ENCODE data around the gene DBF4B.

DBF4B gene

GRCh38 chr17:44779211-44780025, 71.0 kb downstream of the DBF4B start:
- peak; percentile 65 to 79 for DNase-seq

- DNase-seq = no peak
Measured at GRCh38 chr17:44780161-44780560, 71.7 kb downstream of the DBF4B start.

GRCh38 chr17:44780845-44781480, 72.5 kb downstream of the DBF4B start:
- no peak for DNase-seq

GRCh38 chr17:44781551-44782325, 73.3 kb downstream of the DBF4B start:
- DNase-seq = no peak

- DNase-seq = no peak
Measured at GRCh38 chr17:44782326-44782850, 73.9 kb downstream of the DBF4B start.

GRCh38 chr17:44785921-44786320, 77.5 kb downstream of the DBF4B start:
- no peak for DNase-seq

- no peak for DNase-seq
Measured at GRCh38 chr17:44786551-44787081, 78.2 kb downstream of the DBF4B start.

GRCh38 chr17:44787271-44787940, 78.9 kb downstream of the DBF4B start:
- DNase-seq = no peak

- no peak for DNase-seq
Measured at GRCh38 chr17:44788139-44788538, 79.7 kb downstream of the DBF4B start.

GRCh38 chr17:44792276-44792675, 83.8 kb downstream of the DBF4B start:
- no peak for DNase-seq

GRCh38 chr17:44793885-44794842, 85.7 kb downstream of the DBF4B start:
- no peak for DNase-seq

- peak; percentile 78 to 90 for DNase-seq
Measured at GRCh38 chr17:44794851-44795413, 86.5 kb downstream of the DBF4B start.

GRCh38 chr17:44795421-44795820, 87.0 kb downstream of the DBF4B start:
- DNase-seq = no peak

- DNase-seq = no peak
Measured at GRCh38 chr17:44795928-44796327, 87.5 kb downstream of the DBF4B start.

GRCh38 chr17:44796731-44797130, 88.3 kb downstream of the DBF4B start:
- no peak for DNase-seq

GRCh38 chr17:44797802-44798201, 89.3 kb downstream of the DBF4B start:
- no peak for DNase-seq

- DNase-seq = no peak
Measured at GRCh38 chr17:44798356-44798755, 89.9 kb downstream of the DBF4B start.

Measured in AML-193 (cell line).